ENCODE measurements around the gene ADSS1. TPM values are rescaled to one million over a fixed set of nuclear protein-coding genes. Genes with fewer than 3 reads are reported as not detected.

The ADSS1 gene
- polyA plus RNA-seq, 4 donors: 12.7 to 19.7 (median 15.9) TPM

DNA sequence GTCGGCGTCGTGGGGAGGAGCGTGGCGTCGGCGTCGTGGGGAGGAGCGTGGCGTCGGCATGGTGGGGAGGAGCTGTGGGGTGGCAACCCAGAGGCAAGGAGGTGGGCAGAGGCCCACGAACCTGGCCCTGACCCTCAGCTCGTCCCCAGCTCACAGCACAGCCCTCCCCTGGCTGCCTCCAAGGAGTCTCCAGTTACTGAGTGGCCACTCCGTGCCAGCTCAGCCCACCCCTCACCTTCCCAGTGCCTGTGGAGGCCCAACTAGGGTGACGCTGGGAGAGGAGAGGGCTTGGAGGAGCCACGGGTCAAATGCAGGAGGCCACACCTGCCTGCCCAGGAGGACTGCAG lies 5.8 kb downstream of the ADSS1 start:
- no peak for DNase-seq (ENCODE audit: low read depth in 4 of 4, low spot score in 2 of 4)

DNA sequence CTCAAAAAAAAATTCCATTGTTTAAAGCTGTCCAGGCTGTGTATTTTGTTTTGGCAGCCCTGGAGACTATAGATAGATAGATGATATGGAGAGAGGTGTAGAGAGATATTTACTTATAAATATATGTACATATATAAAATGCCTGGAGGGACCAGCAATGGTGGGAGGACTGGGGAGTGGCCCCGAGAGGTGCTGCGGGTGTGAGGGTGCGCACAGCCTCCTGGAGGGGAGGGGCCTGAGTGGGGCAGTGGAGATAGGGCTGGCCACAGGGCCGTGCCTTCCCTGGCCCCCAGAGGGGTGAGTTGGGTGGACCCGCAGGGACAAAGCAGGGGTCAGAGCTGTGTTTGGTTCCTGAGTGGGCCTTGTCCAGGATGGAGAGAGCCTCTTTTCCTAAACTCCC lies 6.5 kb downstream of the ADSS1 start:
- no peak for DNase-seq (ENCODE audit: low read depth in 4 of 4, low spot score in 2 of 4)

DNA sequence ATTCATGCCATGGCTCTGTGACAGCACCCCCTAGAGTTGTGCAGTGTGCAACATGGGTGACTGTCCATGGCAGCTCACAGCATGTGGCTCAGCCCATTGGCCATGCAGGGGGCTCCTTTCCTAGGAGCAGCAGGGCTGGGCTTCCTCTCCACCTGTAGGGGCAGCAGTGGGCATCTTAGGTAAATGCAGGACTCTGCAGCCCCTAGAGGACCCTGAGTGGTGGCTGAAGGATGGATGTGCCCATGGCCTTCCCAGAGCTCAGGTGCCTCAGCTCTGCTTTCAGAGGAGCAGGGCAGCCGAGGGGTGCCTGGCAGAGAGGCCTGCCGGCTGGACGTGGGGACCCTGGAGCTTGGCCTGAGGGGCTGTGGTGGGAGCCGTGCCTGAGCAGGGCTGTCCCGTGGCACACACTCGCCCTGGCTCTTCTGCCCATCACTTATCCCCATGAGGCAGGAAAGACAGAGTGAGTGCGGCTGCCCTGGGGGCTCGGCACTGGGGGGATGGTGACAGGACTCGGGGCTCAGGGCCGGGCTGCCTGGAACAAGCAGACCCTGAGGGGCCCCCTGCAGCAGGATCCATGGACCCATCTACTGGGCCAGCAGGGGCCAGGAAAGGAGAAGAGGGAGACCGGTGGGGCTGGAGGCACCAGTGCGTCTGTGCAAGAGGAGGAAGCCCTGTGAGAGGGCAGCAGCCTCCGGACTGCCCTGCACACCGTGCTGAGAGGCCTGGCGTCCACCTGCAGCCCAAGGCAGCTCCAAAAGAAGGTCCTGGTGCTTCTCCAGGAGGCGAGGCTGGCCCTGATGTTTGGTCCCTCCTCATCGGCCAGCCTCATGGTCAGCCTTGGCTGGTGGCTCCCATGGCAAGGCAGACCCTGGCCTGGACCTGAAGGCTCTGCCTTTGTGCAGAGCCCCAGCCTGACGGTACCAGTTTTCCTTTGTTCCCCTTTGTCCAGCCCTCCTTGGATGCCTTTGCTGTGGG lies 7.6 kb downstream of the ADSS1 start:
- no peak for DNase-seq (ENCODE audit: low read depth in 4 of 4, low spot score in 2 of 4)

DNA sequence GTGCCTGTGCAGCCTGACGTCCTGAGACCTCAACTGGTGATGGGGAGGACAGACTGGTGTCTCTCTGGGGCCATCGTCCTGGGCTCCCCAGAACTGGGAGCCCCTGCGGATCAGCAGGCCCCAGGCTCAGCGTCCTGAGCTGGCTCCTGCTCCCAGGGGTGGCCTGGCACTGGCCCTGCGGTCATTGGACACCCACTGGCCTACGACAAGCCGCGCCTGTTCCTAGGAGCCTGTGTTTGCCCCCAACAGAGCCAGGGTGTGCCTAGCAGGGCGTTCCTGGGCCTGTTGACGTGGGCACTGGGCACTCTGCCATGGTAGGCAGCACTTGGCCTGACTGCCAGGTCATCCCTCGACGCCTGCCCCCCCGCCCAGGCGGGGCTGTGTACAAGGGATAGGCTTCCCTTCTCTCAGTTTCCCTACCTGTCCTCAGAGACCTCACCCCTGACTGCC lies 8.4 kb downstream of the ADSS1 start:
- no peak for DNase-seq (ENCODE audit: low read depth in 4 of 4, low spot score in 2 of 4)

DNA sequence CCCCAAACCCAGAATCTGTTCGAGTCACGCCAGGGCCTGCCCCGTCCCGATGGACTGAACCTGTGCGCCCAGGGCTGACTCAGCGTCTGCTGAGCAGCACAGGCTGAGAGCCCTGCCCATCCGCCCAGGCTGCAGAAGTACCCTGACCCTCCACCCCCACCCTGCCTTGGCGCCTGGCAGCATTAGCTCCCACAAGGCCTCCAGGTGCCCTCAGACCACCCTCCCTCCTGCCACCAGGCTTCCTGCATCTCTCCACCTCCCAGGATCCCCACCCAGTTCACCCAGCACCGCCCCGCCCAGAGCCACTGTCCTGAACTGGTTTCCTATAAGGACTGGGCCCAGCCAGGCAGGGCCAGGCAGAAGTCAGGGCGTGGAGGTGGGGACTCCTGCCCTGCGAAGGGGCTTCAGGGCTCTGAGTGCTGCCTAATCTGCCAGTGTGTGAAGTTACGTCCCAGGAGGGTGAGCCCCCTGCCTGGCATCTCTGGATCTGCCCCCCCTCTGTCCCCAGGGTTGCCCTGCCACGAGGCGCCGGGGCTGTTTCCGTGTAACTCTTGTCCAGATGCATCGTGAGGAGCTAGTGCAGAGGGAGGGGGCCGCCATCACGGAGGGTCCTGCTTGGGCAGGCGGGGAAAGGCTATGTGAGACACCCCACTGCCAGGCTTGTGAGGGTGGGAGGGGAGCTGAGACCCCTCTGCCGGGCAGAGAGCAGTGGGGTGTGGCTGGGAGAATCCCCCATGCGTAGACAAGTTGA lies 9.1 kb downstream of the ADSS1 start:
- DNase-seq (ENCODE audit: low read depth in 4 of 4, low spot score in 2 of 4): no peak

DNA sequence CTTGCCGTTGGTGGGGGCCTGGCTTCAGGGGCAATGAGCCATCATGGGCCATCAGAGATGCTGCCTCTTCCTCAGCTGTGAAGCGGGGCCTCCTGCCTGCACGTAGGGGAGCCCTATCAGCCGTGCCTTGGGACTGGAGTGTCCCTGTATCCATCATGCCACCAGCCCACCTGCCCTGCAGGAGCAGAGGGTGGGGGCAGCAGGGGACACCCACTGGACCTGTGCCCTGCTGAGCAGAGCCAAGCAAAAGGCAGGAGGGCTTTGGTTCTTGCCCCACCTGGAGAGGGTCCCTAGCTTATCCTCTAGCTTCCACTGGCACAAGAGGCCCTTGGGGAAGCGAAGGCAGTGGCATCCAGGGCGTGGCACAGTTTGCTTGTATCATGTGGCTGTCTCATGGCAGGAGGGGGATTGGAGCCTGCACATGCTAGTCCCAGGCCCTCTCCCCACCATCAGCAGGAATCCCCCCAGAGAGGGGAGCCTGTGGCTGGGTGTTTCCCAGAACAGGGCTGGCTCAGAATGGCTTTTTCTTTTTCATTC lies 10.1 kb downstream of the ADSS1 start:
- DNase-seq (ENCODE audit: low read depth in 4 of 4, low spot score in 2 of 4): no peak

DNA sequence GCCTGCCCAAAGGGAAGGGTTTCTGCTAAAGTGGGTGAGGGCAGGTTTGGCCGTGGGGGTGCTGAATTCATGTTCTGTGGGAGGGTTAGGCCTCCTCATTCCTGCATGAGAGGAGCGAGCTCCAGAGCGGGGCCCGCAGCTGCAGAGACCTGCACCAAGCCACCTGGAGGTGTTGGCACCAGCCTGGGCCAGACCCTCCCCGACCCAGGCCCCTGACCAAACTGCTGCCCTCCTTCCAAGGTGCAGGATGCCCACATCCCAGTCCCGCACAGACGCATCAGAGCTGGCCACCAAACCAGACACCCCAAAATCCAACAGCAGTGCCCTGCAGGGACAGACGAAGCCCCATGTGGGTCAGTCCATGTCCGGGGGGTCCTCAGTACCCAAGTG lies 10.6 kb downstream of the ADSS1 start:
- DNase-seq (ENCODE audit: low read depth in 4 of 4, low spot score in 2 of 4): no peak

DNA sequence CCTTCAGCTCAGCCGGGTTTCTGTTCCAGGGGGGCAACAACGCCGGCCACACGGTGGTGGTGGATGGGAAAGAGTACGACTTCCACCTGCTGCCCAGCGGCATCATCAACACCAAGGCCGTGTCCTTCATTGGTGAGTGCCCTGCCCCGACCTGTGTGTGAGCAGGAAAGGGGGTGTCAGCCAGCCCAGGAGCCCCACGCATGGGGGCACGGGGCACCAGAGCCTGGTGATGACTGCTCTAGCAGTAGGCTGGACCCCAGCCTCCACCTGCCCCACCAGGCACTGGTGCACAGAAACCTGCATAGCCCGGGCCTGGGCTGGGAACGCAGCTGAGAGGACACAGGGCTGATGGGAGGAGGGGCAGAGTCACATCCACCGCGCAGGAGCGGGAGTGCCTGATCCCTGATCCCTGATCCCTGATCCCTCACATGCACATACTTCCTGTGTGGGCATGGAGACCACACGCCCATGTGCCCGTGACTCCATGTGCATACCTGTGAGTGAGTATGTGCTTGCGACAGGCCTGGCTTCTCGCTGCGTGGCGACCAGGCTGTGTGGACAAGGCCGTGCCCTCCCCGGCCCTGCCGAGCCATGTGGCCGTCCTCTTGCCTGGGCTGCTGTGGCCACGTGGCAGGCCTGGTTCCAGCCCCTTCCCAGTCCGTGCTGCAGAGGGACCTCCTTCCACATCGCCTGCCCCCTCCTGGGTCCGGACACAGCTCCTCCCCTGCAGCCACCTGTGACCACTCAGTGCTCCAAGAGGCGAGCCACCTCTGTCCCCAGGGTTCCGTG lies 11.2 kb downstream of the ADSS1 start:
- DNase-seq (ENCODE audit: low read depth in 4 of 4, low spot score in 2 of 4): no peak

DNA sequence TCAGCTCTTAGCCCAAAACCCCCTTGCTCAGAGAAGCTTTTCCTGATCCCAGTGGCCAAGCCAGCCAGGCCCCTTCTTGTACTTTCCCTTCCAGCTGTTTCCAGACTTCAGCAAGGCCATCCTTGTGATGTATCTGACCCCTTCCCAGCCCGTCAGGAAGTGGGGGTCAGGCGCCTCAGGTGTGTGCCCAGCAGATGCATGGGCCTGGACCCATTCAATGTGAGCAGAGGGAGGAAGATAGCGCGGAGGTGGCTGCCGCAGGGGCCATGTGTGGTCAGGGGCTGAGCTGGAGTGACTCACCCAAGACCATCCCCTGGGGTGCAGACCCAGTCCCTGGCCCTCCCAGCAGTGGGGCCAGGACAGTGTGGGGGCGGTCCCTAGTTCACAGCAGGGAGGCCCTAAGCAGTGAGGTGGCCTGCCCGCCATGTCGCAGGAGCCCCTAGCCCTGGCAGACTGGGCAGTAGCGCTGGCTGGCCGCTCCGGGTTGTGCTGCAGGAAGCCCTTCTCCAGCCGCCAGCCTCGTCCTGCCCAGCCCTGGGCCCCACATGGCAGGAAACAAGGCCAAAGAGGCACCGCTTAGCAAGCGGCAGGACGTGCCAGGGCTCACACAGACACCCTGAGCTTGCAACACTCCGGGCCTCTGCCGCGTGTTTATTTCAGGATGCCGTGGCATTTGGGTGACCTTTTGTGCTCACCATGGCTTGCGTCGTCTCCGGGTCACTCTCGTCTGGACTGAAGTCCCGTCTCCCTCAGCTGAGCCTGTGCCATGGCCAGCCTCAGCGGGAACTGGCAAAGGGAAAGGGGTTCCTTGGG lies 12.0 kb downstream of the ADSS1 start:
- no peak for DNase-seq (ENCODE audit: low read depth in 4 of 4, low spot score in 2 of 4)

DNA sequence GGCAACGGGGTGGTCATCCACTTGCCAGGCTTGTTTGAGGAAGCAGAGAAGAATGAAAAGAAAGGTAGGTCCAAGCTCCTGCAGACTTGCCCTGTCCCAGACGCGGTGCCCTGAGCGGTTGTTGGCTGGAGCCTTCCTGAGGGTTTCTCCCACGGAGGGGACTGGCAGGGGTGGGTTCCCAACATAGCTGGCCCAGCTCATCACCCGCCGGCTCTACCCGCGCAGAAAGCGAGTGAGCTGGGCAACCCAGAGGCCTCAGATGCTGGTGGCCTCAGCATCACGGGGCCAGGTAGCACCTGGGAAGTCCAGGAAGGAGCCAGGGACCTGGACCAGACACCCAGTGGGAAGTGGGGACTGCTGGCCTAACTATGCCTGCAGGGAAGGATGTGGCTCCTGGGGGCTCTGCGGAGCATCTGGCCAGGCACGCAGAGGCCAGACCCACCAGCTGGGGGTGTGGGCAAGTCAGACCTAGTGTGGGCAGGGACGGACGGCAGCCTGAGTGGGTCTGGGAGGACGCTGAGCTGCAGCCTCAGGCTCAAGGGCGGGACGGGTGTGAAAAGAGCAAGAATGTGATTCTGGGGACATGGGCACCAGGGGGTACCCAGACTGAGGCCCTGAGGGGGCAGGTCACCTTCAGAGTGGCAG lies 14.5 kb downstream of the ADSS1 start:
- no peak for DNase-seq (ENCODE audit: low read depth in 4 of 4, low spot score in 2 of 4)

DNA sequence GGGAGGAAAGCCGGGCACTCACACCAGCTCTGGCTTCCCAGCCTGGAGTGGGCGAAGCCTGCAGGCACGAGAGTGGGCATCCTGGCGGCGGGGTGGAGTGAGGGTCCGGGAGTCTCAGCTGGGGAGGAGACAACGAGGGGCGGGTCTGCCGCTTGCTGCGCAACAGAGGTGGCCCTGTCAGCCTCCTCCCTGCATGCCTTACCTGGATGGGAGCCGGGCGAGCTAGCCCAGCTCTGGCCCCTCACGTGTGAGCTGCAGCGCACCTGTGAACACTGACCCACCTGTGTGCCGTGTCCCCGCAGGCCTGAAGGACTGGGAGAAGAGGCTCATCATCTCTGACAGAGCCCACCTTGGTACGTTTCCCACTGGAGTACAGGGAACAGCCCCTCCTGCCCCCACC lies 15.0 kb downstream of the ADSS1 start:
- DNase-seq (ENCODE audit: low read depth in 4 of 4, low spot score in 2 of 4): no peak

DNA sequence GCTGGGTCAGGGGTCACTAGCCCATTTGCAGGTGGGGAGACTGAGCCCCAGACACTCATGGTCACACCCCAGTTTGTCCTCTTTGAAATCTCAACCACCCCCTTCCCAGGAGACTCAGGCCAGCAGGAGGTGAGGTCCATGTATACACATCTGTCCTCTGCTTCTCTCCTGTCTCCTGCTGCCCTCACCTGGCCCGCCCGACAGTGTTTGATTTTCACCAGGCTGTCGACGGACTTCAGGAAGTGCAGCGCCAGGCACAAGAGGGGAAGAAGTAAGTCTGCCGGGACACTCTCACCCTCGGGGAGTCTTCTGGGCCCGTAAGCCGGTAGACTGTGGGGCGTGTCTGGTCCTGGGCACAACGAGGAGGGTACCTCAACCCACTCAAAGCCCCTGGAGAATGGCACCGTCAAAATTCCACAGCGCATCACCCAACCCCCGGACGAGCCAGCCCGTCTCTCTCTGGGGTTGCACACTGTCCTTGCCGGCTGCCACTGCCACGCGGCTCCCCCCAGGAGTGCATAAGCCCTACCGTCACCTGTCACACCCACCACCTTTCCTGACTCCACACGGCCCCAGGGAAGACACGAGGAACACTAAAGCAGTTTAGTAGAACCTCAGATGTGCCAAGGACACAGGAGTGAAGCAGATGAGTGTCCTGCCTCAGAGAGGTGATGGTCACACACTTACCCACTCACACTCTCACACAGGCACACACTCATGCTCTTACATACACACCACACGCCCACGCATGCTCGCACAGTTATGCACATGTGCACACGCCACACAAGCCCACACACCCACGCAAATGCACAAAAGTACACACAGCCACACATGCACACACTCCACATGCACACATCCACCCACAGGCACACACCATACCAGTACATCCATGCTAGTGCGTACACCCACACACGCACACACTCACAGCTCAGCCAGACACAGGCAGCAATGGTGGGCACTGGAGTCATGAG lies 15.8 kb downstream of the ADSS1 start:
- no peak for DNase-seq (ENCODE audit: low read depth in 4 of 4, low spot score in 2 of 4)

DNA sequence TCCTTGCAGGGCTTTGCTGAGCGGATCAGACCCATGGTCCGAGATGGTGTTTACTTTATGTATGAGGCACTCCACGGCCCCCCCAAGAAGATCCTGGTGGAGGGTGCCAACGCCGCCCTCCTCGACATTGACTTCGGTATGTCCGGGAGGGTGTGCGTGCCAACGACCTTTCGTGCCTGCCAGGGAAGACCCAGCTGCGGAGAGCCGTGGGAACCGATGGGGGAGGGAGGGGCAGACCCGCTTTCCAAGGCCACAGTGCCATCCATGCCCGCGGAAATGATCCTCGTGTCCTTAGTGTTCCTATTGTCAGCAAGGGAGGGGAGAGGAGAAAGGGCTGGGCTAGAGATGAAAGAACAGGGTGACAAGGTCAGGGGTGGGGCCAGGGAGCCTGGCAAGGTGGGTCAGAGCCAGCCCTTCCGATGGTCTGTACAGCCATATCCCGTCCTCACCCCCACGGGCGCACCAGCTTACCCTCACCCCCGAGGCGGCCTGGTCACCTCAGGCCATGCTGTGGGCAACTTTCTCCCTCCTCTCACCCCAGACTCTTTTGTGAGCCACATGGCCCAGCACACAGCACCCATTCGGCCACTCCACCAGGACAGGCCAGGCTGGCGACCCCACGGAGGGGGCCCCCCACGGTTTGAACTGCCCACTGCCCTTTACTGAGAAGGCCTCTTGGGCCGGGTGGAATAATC lies 17.2 kb downstream of the ADSS1 start:
- DNase-seq (ENCODE audit: low read depth in 4 of 4, low spot score in 2 of 4): no peak

DNA sequence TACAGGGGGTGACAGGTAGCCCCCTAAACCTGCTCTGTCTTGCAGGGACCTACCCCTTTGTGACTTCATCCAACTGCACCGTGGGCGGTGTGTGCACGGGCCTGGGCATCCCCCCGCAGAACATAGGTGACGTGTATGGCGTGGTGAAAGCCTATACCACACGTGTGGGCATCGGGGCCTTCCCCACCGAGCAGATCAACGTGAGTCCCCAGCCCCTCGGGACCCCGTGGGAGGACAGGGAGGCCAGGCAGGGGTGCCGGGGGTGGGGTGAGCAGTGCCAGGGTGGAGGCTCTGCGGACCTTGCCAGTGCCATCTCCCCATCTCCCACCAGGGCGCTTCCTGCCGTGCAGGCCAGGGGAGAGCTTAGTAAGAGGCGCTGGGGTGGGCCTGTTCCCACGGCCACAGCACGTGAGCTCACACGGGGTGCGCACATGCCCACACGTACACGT lies 17.8 kb downstream of the ADSS1 start:
- no peak for DNase-seq (ENCODE audit: low read depth in 4 of 4, low spot score in 2 of 4)

DNA sequence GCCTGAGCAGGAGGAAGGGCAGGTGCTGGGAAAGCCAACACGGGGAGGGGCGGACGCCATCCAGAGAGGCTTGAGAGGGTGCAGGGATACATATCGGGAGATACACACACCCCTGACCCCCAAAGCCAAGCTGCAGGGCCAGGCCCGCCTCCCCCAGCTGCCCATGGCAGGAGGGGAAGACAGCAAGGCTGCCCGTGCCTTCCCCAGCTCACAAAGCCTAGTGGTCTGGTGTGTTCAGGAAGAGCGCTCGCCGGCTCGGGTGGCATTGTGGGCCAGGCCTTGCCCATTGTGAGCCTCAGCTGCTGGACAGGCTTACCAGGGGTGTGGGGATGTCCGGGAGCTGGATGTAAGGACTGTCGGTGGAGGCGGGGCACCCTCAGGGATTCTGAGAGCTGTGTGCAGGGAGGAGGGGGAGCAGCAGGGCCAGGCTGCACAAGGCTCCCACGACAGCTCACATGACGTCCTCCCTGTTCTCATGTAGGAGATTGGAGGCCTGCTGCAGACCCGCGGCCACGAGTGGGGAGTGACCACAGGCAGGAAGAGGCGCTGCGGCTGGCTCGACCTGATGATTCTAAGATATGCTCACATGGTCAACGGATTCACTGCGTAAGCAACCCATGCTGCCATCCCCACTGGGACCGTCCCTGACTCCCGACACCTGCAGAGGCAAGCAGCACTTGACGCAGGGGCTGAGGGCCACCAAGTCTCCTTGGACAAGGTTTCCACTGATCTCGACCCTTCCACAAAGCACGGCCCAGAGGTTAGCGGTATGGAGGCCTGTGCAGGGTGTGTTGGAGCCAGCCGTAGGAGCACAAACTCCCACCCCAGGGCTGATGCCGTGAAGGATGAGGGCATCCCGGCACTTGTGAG lies 18.8 kb downstream of the ADSS1 start:
- no peak for DNase-seq (ENCODE audit: low read depth in 4 of 4, low spot score in 2 of 4)
